Measurements from ENCODE around the gene ATP11A. TPM values are rescaled to one million over a fixed set of nuclear protein-coding genes. Genes with fewer than 3 reads are reported as not detected.

ATP11A gene
- total and polyA plus RNA-seq, 9 of the 15 experiments (the other 6 are each of a cell fraction or from before 2014, with no cell fraction given) = 0.38 to 34.2 (median 4.2) TPM

- TF ChIP-seq CAMTA2 (CRISPR knock-in tag; conservative IDR thresholded peaks at IDR 0.05) = no peak
- TF ChIP-seq SNRNP70 (optimal IDR thresholded peaks at IDR 0.05; ENCODE audit: low read depth, low read length) = no peak
- no peak for TF ChIP-seq POLR3G (IDR thresholded peaks at IDR 0.05; ENCODE audit: extremely low read depth, insufficient read length, insufficient replicate concordance)
- TF ChIP-seq HDAC1 (IDR thresholded peaks at IDR 0.05) = 0 out of 4 replicates have a peak, but pooled peaks of 1 of the 2 experiments have one; percentile 38
- 0 out of 4 replicates have a peak, but pooled peaks of 1 of the 2 experiments have one; percentile 9 for TF ChIP-seq TEAD1 (CRISPR knock-in tag; IDR thresholded peaks at IDR 0.05)
- TF ChIP-seq POLR2AphosphoS2 (IDR thresholded peaks at IDR 0.05; ENCODE audit: low read length) = no peak
- no peak for TF ChIP-seq KLF13 (tag; IDR thresholded peaks at IDR 0.05; ENCODE audit: borderline replicate concordance, low read depth)
- TF ChIP-seq USF1 (CRISPR knock-in tag; IDR thresholded peaks at IDR 0.05) = no peak
- TF ChIP-seq SREBF1 (IDR thresholded peaks at IDR 0.05; ENCODE audit: borderline replicate concordance, low read depth, low read length) = no peak
- no peak for TF ChIP-seq ZFP1 (CRISPR knock-in tag; IDR thresholded peaks at IDR 0.05)
- no peak for TF ChIP-seq CHCHD3 (CRISPR knock-in tag; IDR thresholded peaks at IDR 0.05)
- TF ChIP-seq ZNF354B (CRISPR knock-in tag; IDR thresholded peaks at IDR 0.05) = no peak
- TF ChIP-seq KHSRP (IDR thresholded peaks at IDR 0.05) = no peak
- no peak for TF ChIP-seq BCL6 (CRISPR knock-in tag; IDR thresholded peaks at IDR 0.05)
- TF ChIP-seq CEBPG (CRISPR knock-in tag; IDR thresholded peaks at IDR 0.05) = no peak
- TF ChIP-seq CEBPG (tag; conservative IDR thresholded peaks at IDR 0.05 in 1 of 2, IDR thresholded peaks at IDR 0.05 in 1 of 2) = no peak
- no peak for TF ChIP-seq ZNF165 (CRISPR knock-in tag; IDR thresholded peaks at IDR 0.05; ENCODE audit: borderline replicate concordance)
- no peak for TF ChIP-seq RNF2 (IDR thresholded peaks at IDR 0.05)
- TF ChIP-seq ZNF740 (CRISPR knock-in tag; IDR thresholded peaks at IDR 0.05) = no peak
- no peak for TF ChIP-seq ZNF740 (tag; IDR thresholded peaks at IDR 0.05)
- no peak for TF ChIP-seq ZHX1 (conservative IDR thresholded peaks at IDR 0.05; ENCODE audit: low read length)
- no peak for TF ChIP-seq ARID2 (IDR thresholded peaks at IDR 0.05)
- no peak for TF ChIP-seq SRSF7 (optimal IDR thresholded peaks at IDR 0.05; ENCODE audit: low read depth, low read length)
- TF ChIP-seq ZNF12 (CRISPR knock-in tag; IDR thresholded peaks at IDR 0.05) = no peak
- no peak for TF ChIP-seq TRIM28 (IDR thresholded peaks at IDR 0.05)
- TF ChIP-seq RBM17 (IDR thresholded peaks at IDR 0.05; ENCODE audit: borderline replicate concordance, low read depth, low read length) = no peak
Measured at GRCh38 chr13:112689303-112690245, at the start of gene ATP11A (continued).
